SK-N-SH (cell line): ENCODE data around the gene GPC5. TPM values are rescaled to one million over a fixed set of nuclear protein-coding genes. Genes with fewer than 3 reads are reported as not detected.

Experiments
- CTCF ChIA-PET: fragments of 300-600, 350-600 bp; formaldehyde crosslinking; extraction: SDS; loops from one replicate; lab custom pipeline; 2021; lab: Yijun Ruan, JAX
- POLR2A ChIA-PET: fragments of 350-600 bp; sonication (Branson Sonifier 250); formaldehyde crosslinking; extraction: SDS; loops from one replicate; lab custom pipeline; 2020; ENCODE audit warnings: antibody characterized with exemption, inconsistent platforms; lab: Yijun Ruan, JAX
- DNase-seq: peaks from one replicate; pipeline ENCODE4 v3.0.0; 2012
- H2AFZ ChIP-seq: fragments of 200-600 bp; sonication (generic); 2 replicates; pipeline ENCODE4 v1.8.1; 2016; ENCODE audit warnings: antibody characterized with exemption, mild to moderate bottlenecking, low read depth
- H3F3A ChIP-seq: fragments of 200-600 bp; sonication (generic); replicated peaks from 2 replicates; pipeline ENCODE3; 2016; ENCODE audit warnings: antibody characterized with exemption, mild to moderate bottlenecking; ENCODE audit not compliant: insufficient read depth
- H3K27ac ChIP-seq, 2 experiments: fragments of 200-500 bp in 1 of 2; fragments of 200-600 bp in 1 of 2; sonication (Bioruptor generic) in 1 of 2; sonication (generic), shearing (Covaris generic) in 1 of 2; 2 replicates each; pipeline versions ENCODE4 v1.5.1 to v1.6.1; 2014 to 2016; ENCODE audit warnings: low read depth in 2 of 2, inconsistent platforms in 1 of 2, low read length in 1 of 2, mild to moderate bottlenecking in 1 of 2, mixed read lengths in 1 of 2
- H3K27me3 ChIP-seq: fragments of 200-600 bp; sonication (generic), shearing (Covaris generic); 2 replicates; pipeline ENCODE4 v1.6.1; 2016; ENCODE audit warnings: mixed run types; ENCODE audit not compliant: insufficient read depth
- H3K36me3 ChIP-seq, 2 experiments: fragments of 200-500 bp in 1 of 2; fragments of 200-600 bp in 1 of 2; sonication (Bioruptor generic) in 1 of 2; sonication (generic) in 1 of 2; replicated peaks in 1 of 2; 2 replicates each; pipeline versions ENCODE3 to v1.5.1; 2014 to 2016; ENCODE audit warnings: low read length in 1 of 2, mild to moderate bottlenecking in 1 of 2; ENCODE audit not compliant: insufficient read depth in 2 of 2, control insufficient read depth in 1 of 2
- H3K4me1 ChIP-seq, 2 experiments: fragments of 200-500 bp in 1 of 2; fragments of 200-600 bp in 1 of 2; sonication (Bioruptor generic) in 1 of 2; sonication (generic), shearing (Covaris generic) in 1 of 2; 2 replicates each; pipeline versions ENCODE4 v1.5.1 to v1.6.1; 2014 to 2016; ENCODE audit warnings: low read depth in 1 of 2, low read length in 1 of 2, mixed run types in 1 of 2; ENCODE audit not compliant: insufficient read depth in 2 of 2, control insufficient read depth in 1 of 2
- H3K4me2 ChIP-seq: fragments of 200-600 bp; sonication (generic), shearing (Covaris generic); 2 replicates; pipeline ENCODE4 v1.6.1; 2017; ENCODE audit warnings: mixed run types
- H3K4me3 ChIP-seq, 2 experiments: fragments of 200-500 bp in 1 of 2; fragments of 200-600 bp in 1 of 2; sonication (Bioruptor generic) in 1 of 2; sonication (generic), shearing (Covaris generic) in 1 of 2; 2 replicates each; pipeline versions ENCODE4 v1.5.1 to v1.8.1; 2014 to 2016; ENCODE audit warnings: low read depth in 2 of 2, inconsistent platforms in 1 of 2, low read length in 1 of 2, mild to moderate bottlenecking in 1 of 2, mixed read lengths in 1 of 2, moderate library complexity in 1 of 2
- H3K79me2 ChIP-seq: fragments of 200-600 bp; sonication (generic); 2 replicates; pipeline ENCODE4 v1.8.1; 2017; ENCODE audit warnings: mild to moderate bottlenecking; ENCODE audit not compliant: insufficient read depth
- H3K9ac ChIP-seq: fragments of 200-600 bp; sonication (generic); 2 replicates; pipeline ENCODE4 v1.6.1; 2017; ENCODE audit warnings: mixed run types
- H3K9me2 ChIP-seq: fragments of 200-600 bp; sonication (generic); 2 replicates; pipeline ENCODE4 v1.6.1; 2017; ENCODE audit warnings: mixed run types
- H3K9me3 ChIP-seq: fragments of 200-600 bp; sonication (generic); 2 replicates; pipeline ENCODE4 v1.6.1; 2017; ENCODE audit warnings: mixed run types, mild to moderate bottlenecking, moderate library complexity
- H4K20me1 ChIP-seq: fragments of 200-600 bp; sonication (generic); 2 replicates; pipeline ENCODE4 v1.6.1; 2017; ENCODE audit warnings: mild to moderate bottlenecking, mixed run types; ENCODE audit not compliant: insufficient read depth
- CHD2 ChIP-seq: fragments of 150-350 bp; IDR thresholded peaks from 2 replicates; pipeline ENCODE4 v1.6.1; 2018; ENCODE audit warnings: low read length; ENCODE audit not compliant: partially characterized antibody
- ELF1 ChIP-seq: IDR thresholded peaks from 2 replicates; pipeline ENCODE4 v1.4.0; 2012
- EZH2phosphoT487 ChIP-seq: fragments of 200-600 bp; sonication (generic); IDR thresholded peaks from 2 replicates; pipeline ENCODE4 v1.6.1; 2017; ENCODE audit warnings: low read depth, mixed run types, mild to moderate bottlenecking, antibody characterized with exemption, moderate library complexity, borderline replicate concordance
- JUND ChIP-seq: IDR thresholded peaks from 2 replicates; pipeline ENCODE4 v1.4.0; 2012
- MEF2A ChIP-seq: IDR thresholded peaks from 2 replicates; pipeline ENCODE4 v1.4.0; 2012; ENCODE audit warnings: low read depth, borderline replicate concordance
- POLR2AphosphoS5 ChIP-seq: IDR thresholded peaks from 2 replicates; pipeline ENCODE4 v1.6.1; 2012; ENCODE audit warnings: low read depth, low read length
- RAD21 ChIP-seq: IDR thresholded peaks from 2 replicates; pipeline ENCODE4 v1.6.1; 2012; ENCODE audit warnings: mild to moderate bottlenecking, low read length
- RFX5 ChIP-seq: IDR thresholded peaks from 2 replicates; pipeline ENCODE4 v1.6.1; 2012; ENCODE audit warnings: mild to moderate bottlenecking, improper control_type of control experiment, low read length
- SIN3A ChIP-seq: IDR thresholded peaks from 2 replicates; pipeline ENCODE4 v1.6.1; 2012; ENCODE audit warnings: low read depth, mild to moderate bottlenecking, low read length, moderate library complexity, borderline replicate concordance
- SMC3 ChIP-seq: IDR thresholded peaks from 2 replicates; pipeline ENCODE4 v1.6.1; 2012; ENCODE audit warnings: low read depth, low read length, improper control_type of control experiment
- TCF12 ChIP-seq: IDR thresholded peaks from 2 replicates; pipeline ENCODE4 v1.4.0; 2012
- TEAD4 ChIP-seq: IDR thresholded peaks from 2 replicates; pipeline ENCODE4 v1.4.0; 2012; ENCODE audit warnings: mild to moderate bottlenecking, borderline replicate concordance; ENCODE audit not compliant: insufficient read depth
- USF2 ChIP-seq: fragments of 150-350 bp; IDR thresholded peaks from 2 replicates; pipeline ENCODE4 v1.6.1; 2017; ENCODE audit warnings: antibody characterized with exemption, low read length, low read depth, borderline replicate concordance
- YY1 ChIP-seq: IDR thresholded peaks from 2 replicates; pipeline ENCODE4 v1.4.0; 2012; ENCODE audit warnings: low read depth, mild to moderate bottlenecking
- WGBS: methylation state at CpG from one replicate; pipeline ENCODE4 v1.1.6; 2017; ENCODE audit warnings: low lambda C conversion rate; 5-methylcytosine and 5-hydroxymethylcytosine counted together
- polyA plus RNA-seq, 3 experiments: library from polyadenylated mRNA; depleted of rRNA; stranded (reverse); fragments of >200 nt; gene quantifications; 2 replicates each; pipeline ENCODE4 v1.2.3, GENCODE V29; 2012
- TF ChIP-seq, protein P1 (sequence below): IDR thresholded peaks from 2 replicates; pipeline ENCODE4 v1.6.1; 2012; ENCODE audit warnings: mild to moderate bottlenecking, low read depth, low read length, moderate library complexity

Gene GPC5
- polyA plus RNA-seq, 1 of the 3 experiments (the other 2 are of a cell fraction) = 0.03 TPM

DNA sequence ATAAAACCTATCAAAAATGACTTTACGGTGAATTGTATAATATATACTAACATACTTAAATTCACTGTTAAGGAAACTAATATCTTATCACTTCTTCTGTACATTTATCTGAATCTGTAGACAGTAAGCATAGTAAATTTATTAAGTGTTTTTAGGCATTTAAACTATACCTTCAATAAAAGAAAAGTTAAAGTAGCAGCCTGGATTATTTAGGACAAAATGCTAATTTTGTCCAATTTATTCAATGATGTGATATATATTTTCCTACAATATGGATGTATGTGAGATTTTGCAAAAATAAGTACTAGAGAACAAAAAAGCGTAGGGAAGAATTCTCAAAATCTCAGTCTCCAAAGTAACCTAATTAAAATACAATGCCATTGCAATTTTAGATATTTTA lies 299.9 kb downstream of the GPC5 start:
- no peaks in the 10 kb centered on the region for H3K9me3 ChIP-seq
- H3K4me3 ChIP-seq = no peak overlapping the region
- no peaks in the 10 kb centered on the region for H3K36me3 ChIP-seq
- no peaks in the 10 kb centered on the region for H3K27me3 ChIP-seq
- DNase-seq = no peak
- H3K4me1 ChIP-seq = no peaks in the 10 kb centered on the region
- no peak overlapping the region for H2AFZ ChIP-seq
- H4K20me1 ChIP-seq = no peaks in the 10 kb centered on the region
- no peaks in the 10 kb centered on the region for H3K9me2 ChIP-seq
- POLR2A ChIA-PET = no interaction called here
- H3K9ac ChIP-seq = no peak overlapping the region
- TF ChIP-seq MEF2A = no peak
- H3K79me2 ChIP-seq = no peaks in the 10 kb centered on the region
- CTCF ChIA-PET = interaction anchor here (0.5 to 1.0 kb wide), 2 partner anchors 25 to 247 kb away, joined by 3 to 4 read pairs; no protein-coding TSS in a partner anchor
- H3K4me2 ChIP-seq = no peak overlapping the region
- 65% methylated on average over 2 of the region's 2 CpGs for WGBS
- H3F3A ChIP-seq = no peaks in the 10 kb centered on the region
- no peak overlapping the region for H3K27ac ChIP-seq

DNA sequence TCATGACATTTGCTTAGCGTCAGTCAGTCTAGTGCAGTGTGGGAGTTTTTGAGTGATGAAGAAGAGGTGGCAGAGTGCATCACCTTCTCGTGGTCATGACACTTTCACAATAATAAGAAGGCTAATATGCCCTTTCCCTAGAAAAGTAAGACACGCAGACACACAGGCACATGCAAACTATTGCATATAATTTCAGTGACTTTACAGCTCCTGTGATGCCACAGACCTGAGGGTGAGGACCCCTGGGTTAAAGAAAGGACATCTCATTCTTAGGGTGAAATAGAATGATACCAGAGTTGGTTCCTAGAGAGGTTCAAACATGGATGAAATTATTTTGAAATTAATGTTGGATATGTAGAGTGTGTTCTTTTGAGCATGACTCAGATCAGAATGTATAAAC lies 300.3 kb downstream of the GPC5 start:
- no peak overlapping the region for H2AFZ ChIP-seq
- no peaks in the 10 kb centered on the region for H3K79me2 ChIP-seq
- no peaks in the 10 kb centered on the region for H3K27me3 ChIP-seq
- TF ChIP-seq ELF1 (no peak), TCF12 (no peak), YY1 (no peak), RFX5 (no peak), SMC3 (no peak), JUND (no peak), USF2 (no peak), POLR2AphosphoS5 (no peak), CHD2 (no peak), RAD21 (no peak), EZH2phosphoT487 (no peak), TEAD4 (no peak), SIN3A (no peak)
- TF ChIP-seq, protein P1, sequence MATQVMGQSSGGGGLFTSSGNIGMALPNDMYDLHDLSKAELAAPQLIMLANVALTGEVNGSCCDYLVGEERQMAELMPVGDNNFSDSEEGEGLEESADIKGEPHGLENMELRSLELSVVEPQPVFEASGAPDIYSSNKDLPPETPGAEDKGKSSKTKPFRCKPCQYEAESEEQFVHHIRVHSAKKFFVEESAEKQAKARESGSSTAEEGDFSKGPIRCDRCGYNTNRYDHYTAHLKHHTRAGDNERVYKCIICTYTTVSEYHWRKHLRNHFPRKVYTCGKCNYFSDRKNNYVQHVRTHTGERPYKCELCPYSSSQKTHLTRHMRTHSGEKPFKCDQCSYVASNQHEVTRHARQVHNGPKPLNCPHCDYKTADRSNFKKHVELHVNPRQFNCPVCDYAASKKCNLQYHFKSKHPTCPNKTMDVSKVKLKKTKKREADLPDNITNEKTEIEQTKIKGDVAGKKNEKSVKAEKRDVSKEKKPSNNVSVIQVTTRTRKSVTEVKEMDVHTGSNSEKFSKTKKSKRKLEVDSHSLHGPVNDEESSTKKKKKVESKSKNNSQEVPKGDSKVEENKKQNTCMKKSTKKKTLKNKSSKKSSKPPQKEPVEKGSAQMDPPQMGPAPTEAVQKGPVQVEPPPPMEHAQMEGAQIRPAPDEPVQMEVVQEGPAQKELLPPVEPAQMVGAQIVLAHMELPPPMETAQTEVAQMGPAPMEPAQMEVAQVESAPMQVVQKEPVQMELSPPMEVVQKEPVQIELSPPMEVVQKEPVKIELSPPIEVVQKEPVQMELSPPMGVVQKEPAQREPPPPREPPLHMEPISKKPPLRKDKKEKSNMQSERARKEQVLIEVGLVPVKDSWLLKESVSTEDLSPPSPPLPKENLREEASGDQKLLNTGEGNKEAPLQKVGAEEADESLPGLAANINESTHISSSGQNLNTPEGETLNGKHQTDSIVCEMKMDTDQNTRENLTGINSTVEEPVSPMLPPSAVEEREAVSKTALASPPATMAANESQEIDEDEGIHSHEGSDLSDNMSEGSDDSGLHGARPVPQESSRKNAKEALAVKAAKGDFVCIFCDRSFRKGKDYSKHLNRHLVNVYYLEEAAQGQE = no peak
- H3F3A ChIP-seq = no peaks in the 10 kb centered on the region
- CTCF ChIA-PET = interaction anchor here (1.4 kb wide), 1 partner anchor 317 kb away, joined by 4 read pairs; no protein-coding TSS in a partner anchor
- POLR2A ChIA-PET = no interaction called here
- H3K36me3 ChIP-seq = no peaks in the 10 kb centered on the region
- no peaks in the 10 kb centered on the region for H3K4me1 ChIP-seq
- 42% methylated on average over 3 of the region's 3 CpGs for WGBS
- no peaks in the 10 kb centered on the region for H3K9me3 ChIP-seq
- H3K9me2 ChIP-seq = no peaks in the 10 kb centered on the region
- no peak overlapping the region for H3K4me2 ChIP-seq
- no peak overlapping the region for H3K27ac ChIP-seq
- H3K4me3 ChIP-seq = no peak overlapping the region
- H4K20me1 ChIP-seq = no peaks in the 10 kb centered on the region
- no peak for DNase-seq
- H3K9ac ChIP-seq = no peak overlapping the region
